NT2/D1 (cell line): Measurements from ENCODE around the gene ARIH1.
A peak's percentile ranks its signal among the peaks of the same experiment; 100 is the strongest.
"Not testable (repeated sequence)": the region's sequence is repeated elsewhere in the genome, so short reads cannot be mapped to it uniquely, and the experiment has no call there.

Source experiments
- DNase-seq: peaks from one replicate; pipeline ENCODE4 v3.0.0-alpha.2; 2011; ENCODE audit warnings: low read depth, low spot score
- H3K27me3 ChIP-seq: 2 replicates; pipeline ENCODE4 v1.6.0; 2011; ENCODE audit warnings: mild to moderate bottlenecking; ENCODE audit not compliant: insufficient read length, insufficient read depth
- H3K36me3 ChIP-seq: 2 replicates; pipeline ENCODE4 v1.6.1; 2011; ENCODE audit warnings: mild to moderate bottlenecking, low read length, mixed read lengths; ENCODE audit not compliant: insufficient read depth, insufficient read length
- H3K4me1 ChIP-seq: 2 replicates; pipeline ENCODE4 v1.5.1; 2011; ENCODE audit not compliant: insufficient read depth, insufficient read length
- H3K4me3 ChIP-seq: 2 replicates; pipeline ENCODE4 v1.5.1; 2011; ENCODE audit warnings: low read depth; ENCODE audit not compliant: insufficient read length
- H3K9ac ChIP-seq: 2 replicates; pipeline ENCODE4 v1.6.0; 2011; ENCODE audit warnings: low read depth; ENCODE audit not compliant: insufficient read length
- H3K9me3 ChIP-seq: 2 replicates; pipeline ENCODE4 v1.5.1; 2011; ENCODE audit warnings: mild to moderate bottlenecking, low read length; ENCODE audit not compliant: insufficient read depth
- SUZ12 ChIP-seq: IDR thresholded peaks from 2 replicates; pipeline ENCODE4 v1.6.1; 2011; ENCODE audit not compliant: insufficient read length, insufficient read depth; ENCODE audit errors: extremely low read depth
- YY1 ChIP-seq: IDR thresholded peaks from 2 replicates; pipeline ENCODE4 v1.6.1; 2011; ENCODE audit not compliant: insufficient read length, insufficient read depth
- ZNF274 ChIP-seq: IDR thresholded peaks from 2 replicates; pipeline ENCODE4 v1.6.1; 2011; ENCODE audit warnings: mild to moderate bottlenecking, low read depth, low read length

ARIH1 gene

DNA sequence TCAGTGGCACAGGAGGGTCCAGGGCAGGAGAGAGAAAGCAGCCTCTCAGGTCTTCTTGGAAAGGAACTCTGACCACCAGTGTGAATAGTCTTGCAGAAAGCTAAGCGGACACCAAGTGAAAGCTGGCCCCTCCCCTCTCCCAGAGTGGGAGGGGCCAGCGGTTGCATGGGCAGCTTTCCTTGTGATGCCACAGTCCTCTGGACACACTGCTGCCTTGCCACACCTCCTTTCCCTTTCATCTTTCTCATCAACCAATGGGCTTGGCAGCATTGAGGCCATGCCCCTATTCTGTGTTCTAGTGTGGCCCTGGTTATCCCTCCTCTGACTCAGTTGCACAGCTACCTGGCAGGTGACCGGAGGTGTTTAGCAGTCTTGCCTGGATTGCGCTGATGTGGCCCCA is 130.7 kb downstream of the ARIH1 start:
- TF ChIP-seq YY1 (no peak), SUZ12 (no peak), ZNF274 (no peak)
- H3K36me3 ChIP-seq: no peaks in the 10 kb centered on the region
- peaks cover 2% of the 10 kb centered on the region for H3K27me3 ChIP-seq
- H3K4me3 ChIP-seq: no peak overlapping the region
- H3K4me1 ChIP-seq: peaks cover 4% of the 10 kb centered on the region
- DNase-seq: no peak
- H3K9me3 ChIP-seq: peaks cover 29% of the 10 kb centered on the region
- no peak overlapping the region for H3K9ac ChIP-seq

DNA sequence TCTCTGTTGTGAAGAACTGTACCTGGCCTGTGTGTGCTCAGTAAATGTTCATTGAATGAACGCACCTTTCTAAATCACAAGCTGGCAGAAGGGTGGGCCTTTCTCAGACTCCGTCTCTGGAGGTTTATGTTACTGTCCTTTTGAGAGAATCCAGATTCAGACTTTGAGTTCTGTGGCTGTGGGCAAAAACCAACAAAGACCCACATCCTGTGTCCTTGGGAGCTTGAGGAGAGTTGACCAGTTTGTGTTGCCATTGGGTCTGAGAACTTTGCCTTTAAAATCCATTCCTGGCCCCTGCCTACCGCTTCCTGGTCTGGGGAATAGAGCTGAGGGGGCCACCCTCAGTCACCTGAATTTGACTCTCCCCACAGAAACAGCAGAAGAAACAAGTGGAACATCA is 134.0 kb downstream of the ARIH1 start:
- peaks cover 29% of the 10 kb centered on the region for H3K9me3 ChIP-seq
- not testable (repeated sequence) for H3K9ac ChIP-seq, H3K4me3 ChIP-seq, DNase-seq, H3K27me3 ChIP-seq, H3K36me3 ChIP-seq, H3K4me1 ChIP-seq

DNA sequence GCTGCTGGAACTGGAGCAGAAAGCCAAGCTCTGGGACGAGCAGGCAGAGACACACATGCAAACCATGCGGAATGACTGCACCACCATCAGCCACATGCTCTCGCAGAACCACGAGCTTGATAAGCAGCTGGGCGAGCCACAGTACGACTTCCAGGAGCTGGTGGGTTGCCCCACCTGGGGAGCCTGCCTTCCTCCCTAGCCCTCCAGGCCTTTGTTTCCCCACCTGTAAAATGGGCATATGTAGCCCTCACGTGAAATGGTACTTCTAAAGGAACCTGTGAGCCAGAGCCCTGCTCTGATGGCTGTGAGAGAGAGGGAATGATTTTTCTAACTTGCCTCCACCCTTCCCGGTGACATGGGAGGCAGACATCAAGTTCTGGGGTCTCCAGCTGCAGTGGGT is 135.7 kb downstream of the ARIH1 start:
- TF ChIP-seq ZNF274: no peak
- TF ChIP-seq SUZ12: no peak
- TF ChIP-seq YY1: no peak
- H3K4me3 ChIP-seq: no peak overlapping the region
- H3K9me3 ChIP-seq: peaks cover 19% of the 10 kb centered on the region
- peaks cover 3% of the 10 kb centered on the region for H3K27me3 ChIP-seq
- peaks cover 6% of the 10 kb centered on the region for H3K4me1 ChIP-seq
- no peaks in the 10 kb centered on the region for H3K36me3 ChIP-seq
- no peak for DNase-seq
- H3K9ac ChIP-seq: no peak overlapping the region

DNA sequence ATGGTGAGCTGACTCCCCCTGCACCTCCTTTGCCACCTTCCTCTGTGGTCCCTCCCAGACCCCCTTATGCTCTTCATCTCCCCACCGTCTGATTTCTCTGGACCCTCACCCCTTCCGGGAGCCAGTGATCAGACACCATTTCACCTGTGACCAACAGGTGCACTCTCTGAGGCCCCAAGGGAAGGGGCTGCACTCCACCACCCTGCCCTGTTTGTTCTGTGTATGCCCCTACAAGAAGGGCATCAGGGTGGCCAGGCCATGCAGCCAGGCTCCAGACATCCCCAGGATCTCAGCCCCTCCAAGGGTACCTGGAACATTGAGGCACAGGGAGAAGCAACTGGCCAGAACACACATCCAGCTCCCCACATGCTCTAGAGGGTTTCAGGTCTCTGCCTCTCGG is 138.2 kb downstream of the ARIH1 start:
- H3K9ac ChIP-seq, H3K4me1 ChIP-seq, H3K4me3 ChIP-seq, H3K27me3 ChIP-seq, H3K9me3 ChIP-seq, DNase-seq, H3K36me3 ChIP-seq: not testable (repeated sequence)

GRCh38 chr15:72614810-72615532 is 140.8 kb downstream of the ARIH1 start:
- no peak overlapping the region for H3K9ac ChIP-seq
- no peaks in the 10 kb centered on the region for H3K36me3 ChIP-seq
- DNase-seq: no peak
- H3K9me3 ChIP-seq: no peaks in the 10 kb centered on the region
- peaks cover 4% of the 10 kb centered on the region for H3K4me1 ChIP-seq
- no peaks in the 10 kb centered on the region for H3K27me3 ChIP-seq
- H3K4me3 ChIP-seq: no peak overlapping the region
- TF ChIP-seq ZNF274 (no peak), SUZ12 (no peak), YY1 (no peak)

DNA sequence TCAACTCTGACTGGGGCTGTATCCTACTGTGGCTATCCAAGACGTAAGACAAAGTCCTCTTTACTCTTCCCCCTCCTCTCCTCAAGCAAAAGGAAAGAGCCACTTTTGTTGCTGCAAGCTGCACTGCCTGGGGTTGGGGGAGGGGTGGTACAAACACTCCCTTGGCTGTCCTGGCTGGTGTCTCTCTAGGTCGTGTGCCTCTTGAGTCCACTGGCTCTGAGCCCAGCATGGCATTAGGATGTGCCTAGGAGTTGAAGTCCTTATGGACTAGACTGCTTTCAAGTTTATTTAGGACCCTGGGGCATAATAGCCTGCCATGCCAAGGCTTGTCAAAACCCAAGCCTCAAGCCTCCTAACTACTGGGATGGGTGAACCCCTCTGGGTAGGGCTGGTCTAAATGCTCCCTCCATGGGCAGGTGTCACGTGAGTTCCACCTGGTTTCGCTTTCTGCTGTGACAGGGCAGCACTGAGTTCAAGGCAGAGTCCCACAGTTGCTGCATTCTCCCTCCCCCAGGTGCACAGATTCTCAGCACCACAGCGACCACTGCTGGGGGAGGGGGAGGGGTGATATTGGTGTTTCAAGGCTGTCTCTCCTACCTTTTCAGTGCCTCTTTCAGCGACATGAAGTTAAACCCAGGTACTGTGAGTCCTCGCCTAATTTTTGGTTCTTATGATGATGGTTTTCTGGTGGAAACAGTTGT is 141.6 kb downstream of the ARIH1 start:
- not testable (repeated sequence) for H3K4me3 ChIP-seq, H3K4me1 ChIP-seq, H3K9me3 ChIP-seq, H3K36me3 ChIP-seq, H3K27me3 ChIP-seq, H3K9ac ChIP-seq
- DNase-seq: peak; percentile 23

DNA sequence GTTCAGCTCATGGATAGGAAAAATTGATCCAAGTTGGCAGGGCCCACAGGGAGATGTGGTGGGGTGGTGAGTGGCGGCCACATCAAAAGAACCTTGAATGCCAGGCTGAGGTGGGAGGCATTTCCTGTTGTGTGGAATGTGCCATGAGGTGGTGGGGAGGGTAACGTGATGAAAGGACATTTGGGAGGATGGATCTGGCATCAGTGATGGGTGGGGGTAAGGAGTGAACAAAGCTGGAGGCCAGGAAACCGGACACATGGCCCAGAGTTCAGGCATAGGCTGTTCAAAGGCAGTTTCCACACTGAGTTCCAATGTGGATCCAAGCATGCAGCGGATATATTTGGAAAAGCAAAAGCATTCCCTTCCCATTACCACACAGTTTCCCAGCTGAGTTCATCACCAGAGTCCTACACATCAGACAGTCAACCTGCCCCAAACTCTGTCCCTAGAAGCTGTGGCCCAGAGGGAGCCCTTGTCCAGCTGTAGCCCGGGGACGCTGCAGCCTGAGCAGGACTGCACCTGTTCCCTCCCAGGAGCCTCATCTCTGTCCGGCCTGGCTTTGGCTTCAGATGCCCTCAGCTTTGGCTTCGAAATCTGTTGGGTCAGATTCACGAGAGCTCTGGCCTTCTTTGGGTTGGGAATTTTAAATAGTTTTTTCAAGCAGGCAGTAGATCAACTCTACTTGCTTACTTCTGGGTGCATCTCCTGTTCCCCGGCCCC is 142.5 kb downstream of the ARIH1 start:
- Histone ChIP-seq H3K4me3 (no peak overlapping the region), H3K9ac (no peak overlapping the region), H3K27me3 (no peaks in the 10 kb centered on the region), H3K4me1 (peaks cover 4% of the 10 kb centered on the region), H3K9me3 (no peaks in the 10 kb centered on the region), H3K36me3 (no peaks in the 10 kb centered on the region)
- TF ChIP-seq ZNF274: no peak
- TF ChIP-seq YY1: no peak
- no peak for TF ChIP-seq SUZ12
- no peak for DNase-seq

DNA sequence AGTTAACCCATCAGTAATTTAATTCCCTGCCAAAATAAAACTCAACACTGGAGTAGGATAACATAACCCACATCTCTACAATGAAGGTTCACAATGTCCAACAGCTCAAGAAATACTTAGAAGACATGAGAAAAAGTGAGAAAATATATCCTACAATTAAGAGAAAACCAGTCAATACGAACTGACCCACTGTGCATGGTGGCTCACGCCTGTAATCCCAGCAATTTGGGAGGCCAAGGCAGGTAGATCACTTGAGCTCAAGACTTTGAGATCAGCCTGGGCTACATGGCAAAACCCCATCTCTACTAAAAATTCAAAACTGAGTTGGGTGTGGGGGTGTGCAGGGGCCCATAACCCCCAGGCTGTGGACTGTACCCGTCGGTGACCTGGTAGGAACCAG is 149.7 kb downstream of the ARIH1 start:
- not testable (repeated sequence) for H3K27me3 ChIP-seq, H3K9me3 ChIP-seq, H3K4me3 ChIP-seq, DNase-seq, H3K4me1 ChIP-seq, H3K36me3 ChIP-seq, H3K9ac ChIP-seq

DNA sequence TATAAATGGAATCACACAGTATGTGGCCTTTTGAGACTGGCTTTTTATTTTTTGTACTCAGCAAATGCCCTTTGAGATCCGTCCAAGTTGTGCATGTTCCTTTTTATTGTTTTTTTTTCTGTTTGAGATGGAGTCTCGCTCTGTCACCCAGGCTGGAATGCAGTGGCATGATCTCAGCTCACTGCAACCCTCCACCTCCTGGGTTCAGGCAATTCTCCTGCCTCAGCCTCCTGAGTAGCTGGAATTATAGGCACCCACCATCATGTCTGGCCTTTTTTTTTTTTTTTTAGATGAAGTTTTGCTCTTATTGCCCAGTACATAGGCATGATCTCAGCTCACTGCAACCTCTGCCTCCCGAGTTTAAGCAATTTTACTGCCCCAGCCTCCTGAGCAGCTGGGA is 152.0 kb downstream of the ARIH1 start:
- H3K9me3 ChIP-seq, H3K4me3 ChIP-seq, DNase-seq, H3K4me1 ChIP-seq, H3K36me3 ChIP-seq, H3K27me3 ChIP-seq, H3K9ac ChIP-seq: not testable (repeated sequence)

DNA sequence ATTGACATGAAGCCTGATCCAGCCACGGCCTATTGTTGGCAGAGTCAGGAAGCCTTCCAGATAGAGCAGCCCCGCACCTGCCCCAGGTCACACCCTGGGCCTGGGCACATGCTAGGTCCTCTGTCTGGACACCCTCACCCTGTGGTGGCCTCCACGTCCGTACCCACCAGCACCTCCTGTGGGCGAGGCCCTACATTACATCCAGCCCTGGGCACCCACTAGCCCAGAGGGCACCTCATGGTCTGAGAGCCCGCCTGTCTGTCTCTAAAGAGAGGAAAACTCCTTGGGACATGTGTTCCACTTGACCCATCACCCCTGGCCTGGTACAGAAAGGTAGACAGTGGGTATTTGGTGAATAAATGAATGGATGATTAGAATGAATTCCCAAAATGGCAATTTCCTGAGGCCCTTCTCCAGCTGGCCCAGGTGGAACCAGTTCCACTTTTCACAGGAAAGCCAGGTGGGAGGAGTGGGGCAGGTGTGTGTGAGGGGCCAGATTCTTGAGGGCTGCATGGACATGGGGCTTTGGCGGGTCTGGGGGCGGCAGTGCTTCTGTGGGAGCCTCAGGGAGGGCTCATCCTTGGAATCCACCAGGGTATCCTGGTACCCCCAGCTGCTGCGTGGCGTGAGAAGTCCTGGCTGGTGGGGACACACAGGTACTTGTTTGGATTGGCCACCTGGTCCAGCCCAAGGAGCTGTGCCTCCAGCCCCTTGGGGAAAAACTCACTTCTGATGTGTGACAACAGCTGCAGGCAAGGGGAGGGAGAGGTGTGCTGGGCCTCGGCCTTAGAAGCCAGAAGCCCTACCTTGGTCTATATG is 154.3 kb downstream of the ARIH1 start:
- not testable (repeated sequence) for H3K4me3 ChIP-seq, DNase-seq, H3K36me3 ChIP-seq, H3K9me3 ChIP-seq, H3K9ac ChIP-seq, H3K27me3 ChIP-seq, H3K4me1 ChIP-seq
